GM21723 (cell line): ENCODE results near the gene NAPSA.

Source experiments
- ATAC-seq: cut with Tn5 transposase; IDR thresholded peaks from one replicate; pipeline ENCODE4 v1.9.1; 2021; ENCODE audit warnings: mild to moderate bottlenecking, moderate library complexity; ENCODE audit not compliant: unreplicated experiment

Gene NAPSA

GRCh38 chr19:50384685-50385535, 19.5 kb upstream of the NAPSA start:
- peak; percentile 1 for ATAC-seq

GRCh38 chr19:50383852-50384684, 18.6 kb upstream of the NAPSA start, which contains the start of gene POLD1:
Gene POLD1 (plus strand): TSS chr19:50384347. CDS start chr19:50398852, 14,505 bp downstream.
- ATAC-seq, result peak; percentile 77

GRCh38 chr19:50383001-50383851, 17.8 kb upstream of the NAPSA start:
- peak; percentile 8 for ATAC-seq

- ATAC-seq, result no peak
Observed at GRCh38 chr19:50381881-50382729, 16.7 kb upstream of the NAPSA start.

- no peak for ATAC-seq
Observed at GRCh38 chr19:50380751-50381151, 15.3 kb upstream of the NAPSA start.

- ATAC-seq, result no peak
Observed at GRCh38 chr19:50380137-50380536, 14.7 kb upstream of the NAPSA start.

- ATAC-seq, result no peak
Observed at GRCh38 chr19:50379602-50380001, 14.2 kb upstream of the NAPSA start.

- ATAC-seq, result no peak
Observed at GRCh38 chr19:50378863-50379236, 13.4 kb upstream of the NAPSA start.

- ATAC-seq, result no peak
Observed at GRCh38 chr19:50378169-50378862, 12.9 kb upstream of the NAPSA start.

- ATAC-seq, result no peak
Observed at GRCh38 chr19:50377517-50377916, 12.1 kb upstream of the NAPSA start.

- no peak for ATAC-seq
Observed at GRCh38 chr19:50377051-50377461, 11.6 kb upstream of the NAPSA start.

GRCh38 chr19:50376166-50377050, 11.0 kb upstream of the NAPSA start, which contains the start of gene NR1H2:
Gene NR1H2 (plus strand): TSS chr19:50376457. CDS start chr19:50377606, 1,149 bp downstream.
- ATAC-seq, result peak; percentile 77

GRCh38 chr19:50371914-50372475, 6.6 kb upstream of the NAPSA start:
- ATAC-seq, result no peak

- ATAC-seq, result peak; percentile 73
Observed at GRCh38 chr19:50368649-50369570, 3.5 kb upstream of the NAPSA start.

- ATAC-seq, result no peak
Observed at GRCh38 chr19:50362656-50363424, 2.6 kb downstream of the NAPSA start.

- ATAC-seq, result no peak
Observed at GRCh38 chr19:50362030-50362412, 3.4 kb downstream of the NAPSA start.
